Brain microvascular endothelial cell (primary cell): Measurements from ENCODE around the gene NTN3.

Source experiments
- DNase-seq: peaks from one replicate; pipeline ENCODE4 v3.0.0-alpha.2; 2020
- H3K27ac ChIP-seq: fragments of 250-450 bp; sonication (Bioruptor Pico); 2 replicates; pipeline ENCODE4 v1.5.1; 2020; ENCODE audit warnings: mild to moderate bottlenecking, moderate library complexity
- H3K27me3 ChIP-seq: fragments of 250-450 bp; sonication (Bioruptor Pico); replicated peaks from 2 replicates; pipeline ENCODE4 v1.5.1; 2020; ENCODE audit warnings: mild to moderate bottlenecking
- H3K36me3 ChIP-seq: fragments of 250-450 bp; sonication (Bioruptor Pico); replicated peaks from 2 replicates; pipeline ENCODE4 v1.5.1; 2020; ENCODE audit warnings: mild to moderate bottlenecking
- H3K4me3 ChIP-seq: 2 replicates; pipeline ENCODE4 v1.5.1; 2011; ENCODE audit warnings: low read depth, mild to moderate bottlenecking, control low read depth, low read length, moderate library complexity
- CTCF ChIP-seq: IDR thresholded peaks from 2 replicates; pipeline ENCODE4 v1.5.1; 2011; ENCODE audit warnings: low read depth, mild to moderate bottlenecking, moderate library complexity, low read length, control low read depth, inconsistent platforms; ENCODE audit errors: missing control alignments
- in situ Hi-C: cut with HindIII; loops from 2 replicates; pipeline ENCODE4 v1.10.0; 2017; ENCODE audit warnings: low sequenced_read_pairs, low pct_ligation_motif_present

NTN3 gene

GRCh38 chr16:2460391-2460713, 10.7 kb upstream of the NTN3 start:
- Histone ChIP-seq H3K4me3 (peak overlapping the region; percentile 61), H3K27me3 (no peaks in the 10 kb centered on the region), H3K36me3 (peaks cover 8% of the 10 kb centered on the region), H3K27ac (no peak overlapping the region)
- in situ Hi-C loops: no loop called here
- TF ChIP-seq CTCF: no peak
- no peak for DNase-seq

GRCh38 chr16:2460916-2461315, 10.2 kb upstream of the NTN3 start:
- no peak for DNase-seq
- Histone ChIP-seq H3K27me3 (no peaks in the 10 kb centered on the region), H3K27ac (no peak overlapping the region), H3K4me3 (peak overlapping the region; percentile 61), H3K36me3 (peaks cover 8% of the 10 kb centered on the region)
- in situ Hi-C loops: no loop called here
- no peak for TF ChIP-seq CTCF

- in situ Hi-C loops: no loop called here
- Histone ChIP-seq H3K27me3 (no peaks in the 10 kb centered on the region), H3K36me3 (no peaks in the 10 kb centered on the region), H3K27ac (no peak overlapping the region), H3K4me3 (no peak overlapping the region)
- TF ChIP-seq CTCF: no peak
- DNase-seq: no peak
Observed at GRCh38 chr16:2462031-2462866, 8.8 kb upstream of the NTN3 start.

GRCh38 chr16:2464333-2464732, 6.8 kb upstream of the NTN3 start:
- in situ Hi-C loops: no loop called here
- Histone ChIP-seq H3K27ac (no peak overlapping the region), H3K27me3 (no peaks in the 10 kb centered on the region), H3K4me3 (no peak overlapping the region), H3K36me3 (no peaks in the 10 kb centered on the region)
- DNase-seq: no peak
- TF ChIP-seq CTCF: no peak

GRCh38 chr16:2465653-2466415, 5.3 kb upstream of the NTN3 start:
- no peak overlapping the region for H3K4me3 ChIP-seq
- DNase-seq: no peak
- H3K36me3 ChIP-seq: no peaks in the 10 kb centered on the region
- H3K27ac ChIP-seq: no peak overlapping the region
- in situ Hi-C loops: no loop called here
- TF ChIP-seq CTCF: peak; percentile 60
- H3K27me3 ChIP-seq: no peaks in the 10 kb centered on the region
